ENCODE results near the gene UPP2. TPM values are rescaled to one million over a fixed set of nuclear protein-coding genes. Genes with fewer than 3 reads are reported as not detected.

UPP2 gene
- total and polyA plus RNA-seq, 2 of the 13 experiments (the other 11 are each of a cell fraction or from before 2014, with no cell fraction given) = 0.07 to 0.28 TPM

DNA sequence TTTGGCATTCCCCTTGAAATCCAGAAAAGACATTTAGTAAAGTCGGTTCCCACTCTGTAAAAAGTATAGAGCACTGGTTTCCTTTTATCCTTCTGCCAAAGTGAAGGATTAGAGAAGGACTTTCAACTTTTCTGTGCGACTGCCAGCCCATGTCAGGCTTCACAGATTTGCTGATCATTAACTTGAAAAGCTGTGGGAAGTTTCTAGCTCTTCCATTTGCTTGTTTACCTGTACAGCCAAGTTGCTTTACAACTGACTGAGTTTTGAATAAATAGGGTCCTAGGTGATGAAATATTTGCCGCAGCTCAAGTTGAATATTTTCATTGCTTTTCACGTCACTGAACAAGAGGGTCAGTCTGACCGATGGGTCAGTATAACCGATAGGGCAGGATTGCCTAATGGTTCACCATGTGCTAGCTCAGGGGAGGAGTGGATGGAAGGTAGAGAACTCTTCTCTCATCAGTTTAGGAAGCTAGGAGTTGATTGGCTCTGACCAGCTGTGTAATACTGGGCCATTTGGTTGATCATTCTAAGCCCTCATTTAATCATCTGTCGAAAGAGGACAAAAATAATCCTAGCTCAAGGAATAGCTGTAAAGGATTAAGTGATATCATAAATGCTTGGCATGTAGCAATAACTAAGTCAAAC lies 30.4 kb downstream of the UPP2 start (continued):
- TF ChIP-seq, protein P1, sequence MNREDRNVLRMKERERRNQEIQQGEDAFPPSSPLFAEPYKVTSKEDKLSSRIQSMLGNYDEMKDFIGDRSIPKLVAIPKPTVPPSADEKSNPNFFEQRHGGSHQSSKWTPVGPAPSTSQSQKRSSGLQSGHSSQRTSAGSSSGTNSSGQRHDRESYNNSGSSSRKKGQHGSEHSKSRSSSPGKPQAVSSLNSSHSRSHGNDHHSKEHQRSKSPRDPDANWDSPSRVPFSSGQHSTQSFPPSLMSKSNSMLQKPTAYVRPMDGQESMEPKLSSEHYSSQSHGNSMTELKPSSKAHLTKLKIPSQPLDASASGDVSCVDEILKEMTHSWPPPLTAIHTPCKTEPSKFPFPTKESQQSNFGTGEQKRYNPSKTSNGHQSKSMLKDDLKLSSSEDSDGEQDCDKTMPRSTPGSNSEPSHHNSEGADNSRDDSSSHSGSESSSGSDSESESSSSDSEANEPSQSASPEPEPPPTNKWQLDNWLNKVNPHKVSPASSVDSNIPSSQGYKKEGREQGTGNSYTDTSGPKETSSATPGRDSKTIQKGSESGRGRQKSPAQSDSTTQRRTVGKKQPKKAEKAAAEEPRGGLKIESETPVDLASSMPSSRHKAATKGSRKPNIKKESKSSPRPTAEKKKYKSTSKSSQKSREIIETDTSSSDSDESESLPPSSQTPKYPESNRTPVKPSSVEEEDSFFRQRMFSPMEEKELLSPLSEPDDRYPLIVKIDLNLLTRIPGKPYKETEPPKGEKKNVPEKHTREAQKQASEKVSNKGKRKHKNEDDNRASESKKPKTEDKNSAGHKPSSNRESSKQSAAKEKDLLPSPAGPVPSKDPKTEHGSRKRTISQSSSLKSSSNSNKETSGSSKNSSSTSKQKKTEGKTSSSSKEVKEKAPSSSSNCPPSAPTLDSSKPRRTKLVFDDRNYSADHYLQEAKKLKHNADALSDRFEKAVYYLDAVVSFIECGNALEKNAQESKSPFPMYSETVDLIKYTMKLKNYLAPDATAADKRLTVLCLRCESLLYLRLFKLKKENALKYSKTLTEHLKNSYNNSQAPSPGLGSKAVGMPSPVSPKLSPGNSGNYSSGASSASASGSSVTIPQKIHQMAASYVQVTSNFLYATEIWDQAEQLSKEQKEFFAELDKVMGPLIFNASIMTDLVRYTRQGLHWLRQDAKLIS (CRISPR knock-in tag; IDR thresholded peaks at IDR 0.05) = peak; percentile 66; the same call in 1 of the 2 replicates
- TF ChIP-seq RXRA (CRISPR knock-in tag; IDR thresholded peaks at IDR 0.05) (no peak; the same call in 1 of the 2 replicates), ZNF136 (CRISPR knock-in tag; IDR thresholded peaks at IDR 0.05; ENCODE audit: low read depth) (no peak), NR2F6 (IDR thresholded peaks at IDR 0.05) (peak; percentile 62), NR2F6 (CRISPR knock-in tag; IDR thresholded peaks at IDR 0.05) (peak; percentile 78), PHF20 (CRISPR knock-in tag; IDR thresholded peaks at IDR 0.05) (no peak), FOXO1 (CRISPR knock-in tag; IDR thresholded peaks at IDR 0.05) (peak; percentile 94), ZNF253 (CRISPR knock-in tag; IDR thresholded peaks at IDR 0.05; ENCODE audit: borderline replicate concordance) (no peak), JUND (CRISPR knock-in tag; IDR thresholded peaks at IDR 0.05) (no peak), SRY (CRISPR knock-in tag; IDR thresholded peaks at IDR 0.05) (no peak), XRCC5 (optimal IDR thresholded peaks at IDR 0.05; ENCODE audit: low read length) (no peak), ZFP36L1 (CRISPR knock-in tag; IDR thresholded peaks at IDR 0.05) (no peak; the same call in 1 of the 2 replicates), RBM39 (IDR thresholded peaks at IDR 0.05; ENCODE audit: low read depth, low read length, poor library complexity, severe bottlenecking) (no peak), SOX5 (CRISPR knock-in tag; IDR thresholded peaks at IDR 0.05; ENCODE audit: borderline replicate concordance) (peak; percentile 78), DMAP1 (CRISPR knock-in tag; IDR thresholded peaks at IDR 0.05) (peak; percentile 28; the same call in 1 of the 2 replicates), ZNF564 (CRISPR knock-in tag; IDR thresholded peaks at IDR 0.05) (no peak)
- TF ChIP-seq, protein P2, sequence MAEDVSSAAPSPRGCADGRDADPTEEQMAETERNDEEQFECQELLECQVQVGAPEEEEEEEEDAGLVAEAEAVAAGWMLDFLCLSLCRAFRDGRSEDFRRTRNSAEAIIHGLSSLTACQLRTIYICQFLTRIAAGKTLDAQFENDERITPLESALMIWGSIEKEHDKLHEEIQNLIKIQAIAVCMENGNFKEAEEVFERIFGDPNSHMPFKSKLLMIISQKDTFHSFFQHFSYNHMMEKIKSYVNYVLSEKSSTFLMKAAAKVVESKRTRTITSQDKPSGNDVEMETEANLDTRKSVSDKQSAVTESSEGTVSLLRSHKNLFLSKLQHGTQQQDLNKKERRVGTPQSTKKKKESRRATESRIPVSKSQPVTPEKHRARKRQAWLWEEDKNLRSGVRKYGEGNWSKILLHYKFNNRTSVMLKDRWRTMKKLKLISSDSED (CRISPR knock-in tag; IDR thresholded peaks at IDR 0.05) = no peak
- TF ChIP-seq, protein P3, sequence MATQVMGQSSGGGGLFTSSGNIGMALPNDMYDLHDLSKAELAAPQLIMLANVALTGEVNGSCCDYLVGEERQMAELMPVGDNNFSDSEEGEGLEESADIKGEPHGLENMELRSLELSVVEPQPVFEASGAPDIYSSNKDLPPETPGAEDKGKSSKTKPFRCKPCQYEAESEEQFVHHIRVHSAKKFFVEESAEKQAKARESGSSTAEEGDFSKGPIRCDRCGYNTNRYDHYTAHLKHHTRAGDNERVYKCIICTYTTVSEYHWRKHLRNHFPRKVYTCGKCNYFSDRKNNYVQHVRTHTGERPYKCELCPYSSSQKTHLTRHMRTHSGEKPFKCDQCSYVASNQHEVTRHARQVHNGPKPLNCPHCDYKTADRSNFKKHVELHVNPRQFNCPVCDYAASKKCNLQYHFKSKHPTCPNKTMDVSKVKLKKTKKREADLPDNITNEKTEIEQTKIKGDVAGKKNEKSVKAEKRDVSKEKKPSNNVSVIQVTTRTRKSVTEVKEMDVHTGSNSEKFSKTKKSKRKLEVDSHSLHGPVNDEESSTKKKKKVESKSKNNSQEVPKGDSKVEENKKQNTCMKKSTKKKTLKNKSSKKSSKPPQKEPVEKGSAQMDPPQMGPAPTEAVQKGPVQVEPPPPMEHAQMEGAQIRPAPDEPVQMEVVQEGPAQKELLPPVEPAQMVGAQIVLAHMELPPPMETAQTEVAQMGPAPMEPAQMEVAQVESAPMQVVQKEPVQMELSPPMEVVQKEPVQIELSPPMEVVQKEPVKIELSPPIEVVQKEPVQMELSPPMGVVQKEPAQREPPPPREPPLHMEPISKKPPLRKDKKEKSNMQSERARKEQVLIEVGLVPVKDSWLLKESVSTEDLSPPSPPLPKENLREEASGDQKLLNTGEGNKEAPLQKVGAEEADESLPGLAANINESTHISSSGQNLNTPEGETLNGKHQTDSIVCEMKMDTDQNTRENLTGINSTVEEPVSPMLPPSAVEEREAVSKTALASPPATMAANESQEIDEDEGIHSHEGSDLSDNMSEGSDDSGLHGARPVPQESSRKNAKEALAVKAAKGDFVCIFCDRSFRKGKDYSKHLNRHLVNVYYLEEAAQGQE (IDR thresholded peaks at IDR 0.05; ENCODE audit: borderline replicate concordance in 1 of 2, low read depth in 1 of 2, low read length in 2 of 2) = peak in 1 of 2 experiments; percentile 37; a peak in 1 of 4 replicates
- TF ChIP-seq, protein P4, sequence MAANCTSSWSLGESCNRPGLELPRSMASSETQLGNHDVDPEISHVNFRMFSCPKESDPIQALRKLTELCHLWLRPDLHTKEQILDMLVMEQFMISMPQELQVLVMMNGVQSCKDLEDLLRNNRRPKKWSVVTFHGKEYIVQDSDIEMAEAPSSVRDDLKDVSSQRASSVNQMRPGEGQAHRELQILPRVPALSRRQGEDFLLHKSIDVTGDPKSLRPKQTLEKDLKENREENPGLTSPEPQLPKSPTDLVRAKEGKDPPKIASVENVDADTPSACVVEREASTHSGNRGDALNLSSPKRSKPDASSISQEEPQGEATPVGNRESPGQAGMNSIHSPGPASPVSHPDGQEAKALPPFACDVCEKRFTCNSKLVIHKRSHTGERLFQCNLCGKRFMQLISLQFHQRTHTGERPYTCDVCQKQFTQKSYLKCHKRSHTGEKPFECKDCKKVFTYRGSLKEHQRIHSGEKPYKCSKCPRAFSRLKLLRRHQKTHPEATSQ (CRISPR knock-in tag; IDR thresholded peaks at IDR 0.05; ENCODE audit: borderline replicate concordance) = no peak; the same call in 1 of the 2 replicates
- TF ChIP-seq, protein P5, sequence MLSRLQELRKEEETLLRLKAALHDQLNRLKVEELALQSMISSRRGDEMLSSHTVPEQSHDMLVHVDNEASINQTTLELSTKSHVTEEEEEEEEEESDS (CRISPR knock-in tag; IDR thresholded peaks at IDR 0.05; ENCODE audit: borderline replicate concordance) = peak; percentile 75
